K562 (cell line): ENCODE results near the gene SFI1. TPM values are rescaled to one million over a fixed set of nuclear protein-coding genes. Genes with fewer than 3 reads are reported as not detected.

Experiments used
- ATAC-seq: fragments of 200-7000 bp; cut with Tn5 transposase; 3 replicates; pipeline ENCODE4 v1.9.1; 2020; ENCODE audit warnings: moderate library complexity
- BruUV-seq: library from RNA; stranded (reverse); fragments of 400-500 nt; replicated peaks from 2 replicates; lab custom pipeline; 2021; lab: Mats Ljungman, UMichigan
- CTCF ChIA-PET: fragments of 300-600 bp; formaldehyde crosslinking; extraction: SDS; loops from one replicate; lab custom pipeline; 2021; ENCODE audit warnings: low intra/inter-chr PET ratio; lab: Yijun Ruan, JAX
- POLR2A ChIA-PET: fragments of 300-600, 350-650 bp; sonication (Branson Sonifier 250); formaldehyde crosslinking; extraction: SDS; loops from one replicate; lab custom pipeline; 2021; ENCODE audit warnings: antibody characterized with exemption, inconsistent platforms; lab: Yijun Ruan, JAX
- DNase-seq, 4 experiments: peaks; one replicate each; pipeline versions ENCODE4 v3.0.0 to v3.0.0-alpha.2; 2011 to 2018; ENCODE audit warnings: low spot score in 3 of 4, mixed read lengths in 3 of 4; ENCODE audit errors: extremely low read depth in 1 of 4
- FAIRE-seq: peaks from 2 replicates; lab custom pipeline; 2011; peaks lifted over from hg19 to GRCh38; lab: Jason Lieb, UNC
- H2AFZ ChIP-seq: 2 replicates; pipeline ENCODE4 v1.6.0; 2011; ENCODE audit warnings: low read depth, low read length, control low read depth, inconsistent platforms
- H3K27ac ChIP-seq: fragments of 200-600 bp; 3 replicates; pipeline ENCODE4 v1.8.0; 2011; ENCODE audit warnings: low read depth, mild to moderate bottlenecking, control low read depth, inconsistent platforms, low read length, moderate library complexity, mixed read lengths; ENCODE audit errors: extremely low read depth
- H3K27me3 ChIP-seq, 2 experiments: fragments of 300-600 bp in 1 of 2; 2 replicates in 1 of 2; 3 replicates in 1 of 2; pipeline versions ENCODE4 v1.6.0 to v1.8.0; 2011; ENCODE audit warnings: inconsistent platforms in 2 of 2, low read length in 2 of 2, mild to moderate bottlenecking in 1 of 2, mixed read lengths in 1 of 2, moderate library complexity in 1 of 2; ENCODE audit not compliant: control insufficient read depth in 2 of 2, insufficient read depth in 2 of 2
- H3K36me3 ChIP-seq: fragments of 300-600 bp; 3 replicates; pipeline ENCODE4 v1.8.0; 2011; ENCODE audit warnings: mild to moderate bottlenecking, low read length, inconsistent platforms; ENCODE audit not compliant: control insufficient read depth, insufficient read depth
- H3K4me1 ChIP-seq, 2 experiments: fragments of 200-600 bp in 1 of 2; replicated peaks in 1 of 2; 2 replicates in 1 of 2; 3 replicates in 1 of 2; pipeline versions ENCODE4 v1.5.1 to v1.8.0; 2011; ENCODE audit warnings: inconsistent platforms in 2 of 2, low read length in 2 of 2, mild to moderate bottlenecking in 1 of 2, mixed read lengths in 1 of 2, moderate library complexity in 1 of 2; ENCODE audit not compliant: control insufficient read depth in 2 of 2, insufficient read depth in 2 of 2
- H3K4me2 ChIP-seq: 2 replicates; pipeline ENCODE4 v1.6.1; 2011; ENCODE audit warnings: low read length, control low read depth, inconsistent platforms, mixed read lengths; ENCODE audit not compliant: insufficient read depth
- H3K4me3 ChIP-seq: fragments of 200-600 bp; sonication (generic), shearing (Covaris generic); 2 replicates; pipeline ENCODE4 v1.5.1; 2016; ENCODE audit warnings: control low read depth, inconsistent platforms
- H3K79me2 ChIP-seq: fragments of 200-600 bp; 3 replicates; pipeline ENCODE4 v1.8.0; 2011; ENCODE audit warnings: low read length, inconsistent platforms; ENCODE audit not compliant: control insufficient read depth, insufficient read depth
- H3K9ac ChIP-seq, 2 experiments: 2 replicates each; pipeline versions ENCODE4 v1.6.0 to v1.6.1; 2011; ENCODE audit warnings: low read depth in 2 of 2, low read length in 2 of 2, control low read depth in 1 of 2, inconsistent platforms in 1 of 2, mild to moderate bottlenecking in 1 of 2, mixed read lengths in 1 of 2; ENCODE audit not compliant: insufficient read depth in 1 of 2
- H3K9me1 ChIP-seq: one replicate; pipeline ENCODE4 v1.6.0; 2011; ENCODE audit warnings: inconsistent platforms, mild to moderate bottlenecking, low read length, moderate library complexity; ENCODE audit not compliant: control insufficient read depth, insufficient read depth
- H3K9me3 ChIP-seq: replicated peaks from 2 replicates; pipeline ENCODE4 v1.5.1; 2011; ENCODE audit warnings: low read depth, low read length, inconsistent platforms; ENCODE audit not compliant: control insufficient read depth, insufficient read depth
- H4K20me1 ChIP-seq: replicated peaks from 2 replicates; pipeline ENCODE4 v1.6.1; 2011; ENCODE audit warnings: low read length, inconsistent platforms, mixed read lengths; ENCODE audit not compliant: control insufficient read depth, insufficient read depth
- HIVEP1 ChIP-seq: fragments of 250-450 bp; sonication (Bioruptor Pico); IDR thresholded peaks from 2 replicates; pipeline ENCODE4 v1.4.0; 2020; ENCODE audit warnings: mild to moderate bottlenecking
- JUN ChIP-seq, 2 experiments: sonication (generic) in 1 of 2; formaldehyde crosslinking in 1 of 2; IDR thresholded peaks; 2 replicates each; pipeline versions ENCODE4 v1.6.1 to v1.8.0; 2012 to 2022; ENCODE audit warnings: borderline replicate concordance in 2 of 2, mild to moderate bottlenecking in 2 of 2, improper control_type of control experiment in 1 of 2, low read depth in 1 of 2, low read length in 1 of 2, missing genetic modification reagents in 1 of 2
- MAZ ChIP-seq, 2 experiments: fragments of 450-650 bp in 1 of 2; sonication (generic) in 1 of 2; formaldehyde crosslinking; IDR thresholded peaks in 1 of 2; conservative IDR thresholded peaks in 1 of 2; 2 replicates each; pipeline versions ENCODE4 v1.4.0 to v1.5.0; 2020; ENCODE audit warnings: mild to moderate bottlenecking in 1 of 2, missing genetic modification reagents in 1 of 2
- RFX5 ChIP-seq: IDR thresholded peaks from 2 replicates; pipeline ENCODE4 v1.6.1; 2011; ENCODE audit warnings: low read depth, mild to moderate bottlenecking, improper control_type of control experiment, low read length
- ZNF197 ChIP-seq: fragments of 200-800 bp; sonication (Bioruptor generic); IDR thresholded peaks from 2 replicates; pipeline ENCODE4 v1.6.1; 2016; ENCODE audit warnings: low read depth, missing genetic modification characterization, missing compliant biosample characterization
- WGBS: fragments of 100-300 bp; shearing (Covaris generic); methylation state at CpG from one replicate; pipeline ENCODE4 v1.1.6; 2016; ENCODE audit warnings: low coverage, mixed read lengths; ENCODE audit not compliant: insufficient coverage; ENCODE audit errors: missing lambda C conversion rate; 5-methylcytosine and 5-hydroxymethylcytosine counted together
- in situ Hi-C: fragments of 300-500 bp; cut with MboI; formaldehyde crosslinking; loops from 4 replicates; pipeline ENCODE4 v1.15.0; 2018; ENCODE audit warnings: inconsistent platforms, mixed read lengths
- intact Hi-C: fragments of 100-400 bp; cut with micrococcal nuclease; formaldehyde crosslinking; loops from 2 replicates; pipeline ENCODE4 v1.14.2; 2022
- polyA plus RNA-seq, 8 experiments: library from polyadenylated mRNA; depleted of rRNA in 4 of 8; stranded (reverse) in 5 of 8; unstranded in 3 of 8; fragments of >200 nt; fragmentation: Nextera tagmentation in 2 of 8; fragmentation: Illumina TruSeq in 1 of 8; extraction: Ambion mirVana in 2 of 8; extraction: Trizol in 1 of 8; gene quantifications; 2 replicates each; pipeline versions ENCODE4 v1.2.1 to v1.2.3, GENCODE V29; 2011 to 2014; ENCODE audit warnings: inconsistent platforms in 1 of 8, missing spikeins in 1 of 8
- total RNA-seq, 7 experiments: library from RNA; depleted of rRNA in 6 of 7; stranded (reverse); fragments of >200 nt in 6 of 7; fragmentation: Illumina TruSeq in 2 of 7; extraction: Trizol in 2 of 7; gene quantifications; 2 replicates each; pipeline versions ENCODE4 v1.2.1 to v1.2.3, GENCODE V29; 2011 to 2021; ENCODE audit warnings: low replicate concordance in 1 of 7
- TF ChIP-seq, protein P1 (sequence below), 2 experiments: fragments of 450-650 bp; formaldehyde crosslinking in 1 of 2; IDR thresholded peaks; 2 replicates each; pipeline versions ENCODE4 v1.4.0 to v1.6.1; 2014 to 2020; ENCODE audit warnings: mild to moderate bottlenecking in 2 of 2, borderline replicate concordance in 1 of 2, low read depth in 1 of 2
- TF ChIP-seq, protein P2 (sequence below), 3 experiments: IDR thresholded peaks in 2 of 3; conservative IDR thresholded peaks in 1 of 3; 2 replicates each; pipeline ENCODE4 v1.5.1; 2011 to 2012; ENCODE audit warnings: low read length in 3 of 3, mild to moderate bottlenecking in 3 of 3, control low read depth in 2 of 3, improper control_type of control experiment in 1 of 3, inconsistent platforms in 1 of 3, low read depth in 1 of 3, mixed read lengths in 1 of 3, moderate library complexity in 1 of 3; ENCODE audit not compliant: insufficient read depth in 2 of 3

SFI1 gene
- total and polyA plus RNA-seq, 9 of the 15 experiments (the other 6 are each of a cell fraction or from before 2014, with no cell fraction given), result 3.0 to 25.6 (median 14.1) TPM

DNA sequence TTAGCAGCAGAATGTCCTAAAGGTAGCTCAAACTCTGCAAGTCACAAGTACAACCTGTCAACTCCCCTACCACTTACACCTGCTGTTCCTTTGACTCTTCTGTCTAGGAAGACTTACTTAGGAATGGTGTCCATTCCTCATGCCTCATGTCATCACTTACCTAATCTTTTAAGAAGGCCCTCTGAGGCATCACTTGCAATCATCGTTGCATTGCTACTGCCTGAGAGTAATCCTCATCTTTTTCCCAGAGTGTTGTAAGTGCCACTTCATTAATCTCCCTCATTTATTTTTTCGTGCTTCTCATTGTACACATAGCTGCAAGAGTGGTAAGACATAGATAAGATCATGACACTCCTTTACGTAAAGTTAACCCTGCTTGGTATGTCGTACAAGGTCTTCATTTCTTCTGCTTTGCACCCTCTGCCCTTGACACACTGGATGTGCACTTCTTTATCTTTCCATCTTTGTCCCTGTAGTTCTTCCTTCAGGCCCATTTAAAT, 54.6 kb downstream of the SFI1 start (continued):
- no peak for TF ChIP-seq ZNF197
- TF ChIP-seq RFX5, result no peak
- no peak for TF ChIP-seq MAZ (CRISPR knock-in tag; conservative IDR thresholded peaks at IDR 0.05 in 1 of 2, IDR thresholded peaks at IDR 0.05 in 1 of 2)

DNA sequence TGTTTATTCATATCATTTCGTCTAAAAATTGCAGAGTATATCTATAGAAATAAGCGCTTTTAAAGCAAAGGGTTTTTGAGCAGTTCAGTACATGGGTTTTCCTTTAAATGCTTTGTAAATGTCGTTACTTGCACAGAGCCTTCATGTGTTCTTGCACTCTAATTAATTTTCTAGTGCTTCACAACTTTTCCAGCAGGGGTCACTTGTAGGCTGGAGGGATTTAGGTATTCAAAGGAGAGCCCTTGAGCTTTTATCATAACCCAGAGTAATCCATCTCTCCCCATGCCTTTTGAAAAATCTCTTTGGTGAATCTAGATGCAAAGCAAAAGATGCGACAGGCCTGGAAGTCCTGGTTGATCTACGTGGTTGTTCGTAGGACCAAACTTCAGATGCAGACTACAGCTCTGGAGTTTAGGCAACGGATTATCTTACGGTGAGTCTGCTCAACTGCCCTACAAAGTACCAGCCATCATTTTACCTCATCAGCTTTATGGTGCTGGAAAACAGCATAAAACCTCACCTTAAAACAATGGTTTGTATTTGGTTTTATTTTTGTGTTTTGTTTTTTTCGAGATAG, 60.4 kb downstream of the SFI1 start:
- no TSS peak for BruUV-seq
- peaks cover 0 to 6% of the 10 kb centered on the region in 2 experiments; a peak in 2 of 5 replicates for H3K4me1 ChIP-seq
- peaks cover 15% of the 10 kb centered on the region; the same call in 1 of the 3 replicates for H3K36me3 ChIP-seq
- intact Hi-C loops (loop anchor here (1.0 kb wide), 1 partner anchor 77 kb away; no protein-coding TSS in a partner anchor), in situ Hi-C loops (no loop called here)
- ChIA-PET CTCF (interaction anchor here (0.6 to 1.5 kb wide), 3 partner anchors 413 to 524 kb away, joined by 4 to 8 read pairs (median 4); no protein-coding TSS in a partner anchor), POLR2A (interaction anchor here (0.6 to 1.3 kb wide), 6 partner anchors 13 to 389 kb away, joined by 3 to 8 read pairs (median 3); no protein-coding TSS in a partner anchor)
- H3K9ac ChIP-seq, result no peak overlapping the region
- WGBS, result 58% methylated on average over 9 of the region's 9 CpGs
- ATAC-seq (peak; percentile 75), DNase-seq (peak in 3 of 4 experiments; percentile 15 to 41 (median 31)), FAIRE-seq (no peak)
- H3K9me1 ChIP-seq, result no peaks in the 10 kb centered on the region
- H2AFZ ChIP-seq, result no peak overlapping the region
- H3K9me3 ChIP-seq, result no peaks in the 10 kb centered on the region
- H3K4me3 ChIP-seq, result no peak overlapping the region
- no peak overlapping the region for H3K4me2 ChIP-seq
- H3K79me2 ChIP-seq, result no peaks in the 10 kb centered on the region
- H3K27me3 ChIP-seq, result no peaks in the 10 kb centered on the region
- no peak overlapping the region for H3K27ac ChIP-seq
- no peaks in the 10 kb centered on the region for H4K20me1 ChIP-seq
- TF ChIP-seq, protein P1, sequence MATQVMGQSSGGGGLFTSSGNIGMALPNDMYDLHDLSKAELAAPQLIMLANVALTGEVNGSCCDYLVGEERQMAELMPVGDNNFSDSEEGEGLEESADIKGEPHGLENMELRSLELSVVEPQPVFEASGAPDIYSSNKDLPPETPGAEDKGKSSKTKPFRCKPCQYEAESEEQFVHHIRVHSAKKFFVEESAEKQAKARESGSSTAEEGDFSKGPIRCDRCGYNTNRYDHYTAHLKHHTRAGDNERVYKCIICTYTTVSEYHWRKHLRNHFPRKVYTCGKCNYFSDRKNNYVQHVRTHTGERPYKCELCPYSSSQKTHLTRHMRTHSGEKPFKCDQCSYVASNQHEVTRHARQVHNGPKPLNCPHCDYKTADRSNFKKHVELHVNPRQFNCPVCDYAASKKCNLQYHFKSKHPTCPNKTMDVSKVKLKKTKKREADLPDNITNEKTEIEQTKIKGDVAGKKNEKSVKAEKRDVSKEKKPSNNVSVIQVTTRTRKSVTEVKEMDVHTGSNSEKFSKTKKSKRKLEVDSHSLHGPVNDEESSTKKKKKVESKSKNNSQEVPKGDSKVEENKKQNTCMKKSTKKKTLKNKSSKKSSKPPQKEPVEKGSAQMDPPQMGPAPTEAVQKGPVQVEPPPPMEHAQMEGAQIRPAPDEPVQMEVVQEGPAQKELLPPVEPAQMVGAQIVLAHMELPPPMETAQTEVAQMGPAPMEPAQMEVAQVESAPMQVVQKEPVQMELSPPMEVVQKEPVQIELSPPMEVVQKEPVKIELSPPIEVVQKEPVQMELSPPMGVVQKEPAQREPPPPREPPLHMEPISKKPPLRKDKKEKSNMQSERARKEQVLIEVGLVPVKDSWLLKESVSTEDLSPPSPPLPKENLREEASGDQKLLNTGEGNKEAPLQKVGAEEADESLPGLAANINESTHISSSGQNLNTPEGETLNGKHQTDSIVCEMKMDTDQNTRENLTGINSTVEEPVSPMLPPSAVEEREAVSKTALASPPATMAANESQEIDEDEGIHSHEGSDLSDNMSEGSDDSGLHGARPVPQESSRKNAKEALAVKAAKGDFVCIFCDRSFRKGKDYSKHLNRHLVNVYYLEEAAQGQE (IDR thresholded peaks at IDR 0.05; ENCODE audit: borderline replicate concordance), result peak; percentile 32; the same call in 1 of the 2 replicates
- TF ChIP-seq, protein P1 (CRISPR knock-in tag; IDR thresholded peaks at IDR 0.05; ENCODE audit: low read depth), result no peak
- TF ChIP-seq, protein P2, sequence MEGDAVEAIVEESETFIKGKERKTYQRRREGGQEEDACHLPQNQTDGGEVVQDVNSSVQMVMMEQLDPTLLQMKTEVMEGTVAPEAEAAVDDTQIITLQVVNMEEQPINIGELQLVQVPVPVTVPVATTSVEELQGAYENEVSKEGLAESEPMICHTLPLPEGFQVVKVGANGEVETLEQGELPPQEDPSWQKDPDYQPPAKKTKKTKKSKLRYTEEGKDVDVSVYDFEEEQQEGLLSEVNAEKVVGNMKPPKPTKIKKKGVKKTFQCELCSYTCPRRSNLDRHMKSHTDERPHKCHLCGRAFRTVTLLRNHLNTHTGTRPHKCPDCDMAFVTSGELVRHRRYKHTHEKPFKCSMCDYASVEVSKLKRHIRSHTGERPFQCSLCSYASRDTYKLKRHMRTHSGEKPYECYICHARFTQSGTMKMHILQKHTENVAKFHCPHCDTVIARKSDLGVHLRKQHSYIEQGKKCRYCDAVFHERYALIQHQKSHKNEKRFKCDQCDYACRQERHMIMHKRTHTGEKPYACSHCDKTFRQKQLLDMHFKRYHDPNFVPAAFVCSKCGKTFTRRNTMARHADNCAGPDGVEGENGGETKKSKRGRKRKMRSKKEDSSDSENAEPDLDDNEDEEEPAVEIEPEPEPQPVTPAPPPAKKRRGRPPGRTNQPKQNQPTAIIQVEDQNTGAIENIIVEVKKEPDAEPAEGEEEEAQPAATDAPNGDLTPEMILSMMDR (IDR thresholded peaks at IDR 0.05 in 2 of 3, conservative IDR thresholded peaks at IDR 0.05 in 1 of 3; ENCODE audit: insufficient read depth in 2 of 3, low read depth in 1 of 3, low read length in 3 of 3), result peak; percentile 36 to 68 (median 55); a peak in 5 of 6 replicates
- TF ChIP-seq JUN (IDR thresholded peaks at IDR 0.05; ENCODE audit: borderline replicate concordance, low read depth, low read length) (no peak), JUN (CRISPR knock-in tag; IDR thresholded peaks at IDR 0.05; ENCODE audit: borderline replicate concordance) (no peak), HIVEP1 (CRISPR knock-in tag) (no peak)
